GM19099 (cell line): ENCODE data around the gene LSM14A.

Experiments used
- POLR2A ChIP-seq: IDR thresholded peaks from 3 replicates; pipeline ENCODE4 v1.6.1; 2011; ENCODE audit warnings: low read depth; ENCODE audit not compliant: insufficient read length; ENCODE audit errors: extremely low read depth

LSM14A gene

GRCh38 chr19:34184880-34185491 lies 12.7 kb downstream of the LSM14A start:
- no peak for TF ChIP-seq POLR2A

GRCh38 chr19:34186205-34186604 lies 13.9 kb downstream of the LSM14A start:
- no peak for TF ChIP-seq POLR2A

DNA sequence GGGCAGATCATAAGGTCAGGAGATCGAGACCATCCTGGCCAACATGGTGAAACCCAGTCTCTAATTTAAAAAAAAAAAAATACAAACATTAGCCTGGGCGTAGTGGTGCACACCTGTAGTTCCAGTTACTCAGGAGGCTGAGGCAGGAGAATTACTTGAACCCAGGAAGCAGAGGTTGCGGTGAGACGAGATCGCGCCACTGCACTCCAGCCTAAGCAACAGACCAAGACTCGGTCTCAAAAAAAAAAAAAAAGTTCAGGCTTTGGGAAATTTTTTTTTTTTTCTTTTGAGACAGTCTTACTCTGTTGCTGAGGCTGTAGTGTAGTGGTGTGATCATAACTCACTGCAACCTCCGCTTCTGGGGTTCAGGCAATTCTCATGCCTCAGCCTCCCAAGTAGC lies 14.7 kb downstream of the LSM14A start:
- no peak for TF ChIP-seq POLR2A

- no peak for TF ChIP-seq POLR2A
Observed at GRCh38 chr19:34188408-34188807, 16.1 kb downstream of the LSM14A start.

- TF ChIP-seq POLR2A: no peak
Observed at GRCh38 chr19:34189199-34189916, 17.1 kb downstream of the LSM14A start.

DNA sequence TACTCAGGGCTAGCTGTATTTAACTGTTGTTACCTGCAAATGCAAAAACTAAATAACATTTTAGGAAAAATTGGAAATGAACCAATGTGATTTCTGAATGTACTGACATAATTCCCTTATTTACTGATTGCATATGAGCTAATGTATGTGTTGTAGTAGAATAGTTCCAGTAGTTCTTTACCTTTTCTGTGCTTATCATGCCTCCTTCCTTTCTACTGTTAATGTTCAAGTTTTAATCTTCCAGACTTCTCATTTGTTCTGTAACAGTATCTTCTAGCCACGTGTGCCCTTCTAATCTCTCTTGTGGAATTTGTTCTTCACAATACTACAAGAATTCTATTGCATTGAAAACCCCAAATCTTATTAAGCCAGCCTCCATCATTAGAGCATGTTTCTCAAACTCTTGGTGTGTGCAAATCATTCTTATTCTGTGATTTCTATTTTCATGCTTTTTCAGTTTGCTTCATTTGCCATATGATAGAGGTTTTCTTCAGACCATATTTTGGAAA lies 17.7 kb downstream of the LSM14A start:
- no peak for TF ChIP-seq POLR2A

DNA sequence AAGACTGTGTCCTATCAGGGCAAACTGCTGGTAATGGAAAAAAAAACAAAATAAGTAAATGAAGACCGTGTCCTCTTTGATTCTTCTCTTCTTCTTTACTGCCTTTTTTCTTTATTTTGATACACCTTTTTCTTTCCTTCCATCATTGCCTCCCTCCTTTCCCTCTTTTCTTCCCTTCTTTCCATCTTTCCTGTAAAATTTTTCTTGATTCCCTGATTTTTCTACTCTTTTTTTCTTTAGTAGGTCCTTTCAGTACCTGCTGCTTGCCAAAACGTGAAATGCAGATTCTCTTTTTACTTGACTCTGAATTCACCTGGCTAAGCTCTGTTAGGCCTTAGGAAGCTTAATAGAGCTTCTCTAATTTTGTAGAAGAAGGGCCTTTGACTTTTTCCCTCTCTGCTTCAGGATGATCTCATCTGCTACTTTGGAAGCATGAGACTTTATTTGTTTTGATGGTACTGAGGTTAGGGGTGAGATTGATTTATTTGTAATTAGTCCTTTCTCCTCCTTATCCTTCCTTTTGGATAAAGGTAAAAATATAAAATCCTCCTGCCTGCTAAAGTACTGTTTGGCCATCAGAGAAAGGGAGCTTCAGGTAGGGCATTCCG lies 19.2 kb downstream of the LSM14A start:
- TF ChIP-seq POLR2A: no peak

DNA sequence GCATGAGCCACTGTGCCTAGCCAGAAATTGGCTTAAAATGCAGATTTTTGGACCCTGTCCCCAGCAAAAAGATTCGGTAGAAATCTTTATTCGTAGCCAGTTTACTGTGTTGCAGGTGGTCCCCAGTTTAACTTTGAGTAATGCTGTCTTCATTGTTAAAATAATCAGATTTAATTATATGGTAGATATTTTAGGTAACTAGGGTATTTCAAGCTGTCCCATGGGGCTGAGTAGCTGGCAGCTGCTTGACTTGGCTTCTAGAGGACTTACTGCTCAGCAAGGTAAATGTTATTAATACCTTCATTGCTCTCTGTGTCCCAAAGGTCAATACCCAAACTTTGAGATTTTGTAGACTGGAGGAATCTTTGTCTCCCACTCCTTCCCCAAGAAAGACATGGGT lies 21.1 kb downstream of the LSM14A start:
- no peak for TF ChIP-seq POLR2A

DNA sequence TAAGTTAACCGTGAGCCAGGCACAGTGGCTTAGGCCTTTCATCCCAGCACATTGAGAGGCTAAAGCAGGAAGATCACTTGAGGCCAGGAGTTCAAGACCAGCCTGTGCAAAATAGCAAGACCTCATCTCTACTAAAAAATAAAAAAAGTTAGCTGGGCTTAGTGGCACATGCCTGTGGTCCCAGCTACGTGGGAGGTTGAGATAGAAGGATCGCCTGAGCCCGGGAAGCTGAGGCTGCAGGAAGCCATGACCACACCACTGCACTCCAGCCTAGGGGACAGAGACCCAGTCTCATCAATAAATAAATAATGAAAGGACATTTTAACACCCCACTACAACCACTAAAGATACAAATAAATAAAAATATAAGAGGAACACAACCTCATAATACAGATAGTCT lies 21.6 kb downstream of the LSM14A start:
- no peak for TF ChIP-seq POLR2A

DNA sequence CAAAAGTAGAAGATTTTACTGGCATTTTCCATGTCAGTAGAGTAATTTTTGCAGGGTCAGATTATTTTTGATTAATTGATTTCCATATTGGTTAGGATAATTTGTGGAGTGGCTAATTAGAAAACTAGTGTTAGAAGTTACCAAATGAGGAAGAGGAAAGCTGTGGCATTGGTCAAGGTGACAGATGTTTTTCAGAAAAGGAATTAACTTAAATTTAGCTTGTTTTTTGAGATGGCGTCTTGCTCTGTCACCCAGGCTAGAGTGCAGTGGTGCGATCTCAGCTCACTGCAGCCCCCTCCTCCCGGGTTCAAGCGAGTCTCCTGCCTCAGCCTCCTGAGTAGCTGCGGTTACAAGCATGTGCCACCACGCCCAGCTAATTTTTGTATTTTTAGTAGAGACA lies 28.8 kb downstream of the LSM14A start:
- no peak for TF ChIP-seq POLR2A

- TF ChIP-seq POLR2A: no peak
Observed at GRCh38 chr19:34208291-34208884, 36.1 kb downstream of the LSM14A start.

DNA sequence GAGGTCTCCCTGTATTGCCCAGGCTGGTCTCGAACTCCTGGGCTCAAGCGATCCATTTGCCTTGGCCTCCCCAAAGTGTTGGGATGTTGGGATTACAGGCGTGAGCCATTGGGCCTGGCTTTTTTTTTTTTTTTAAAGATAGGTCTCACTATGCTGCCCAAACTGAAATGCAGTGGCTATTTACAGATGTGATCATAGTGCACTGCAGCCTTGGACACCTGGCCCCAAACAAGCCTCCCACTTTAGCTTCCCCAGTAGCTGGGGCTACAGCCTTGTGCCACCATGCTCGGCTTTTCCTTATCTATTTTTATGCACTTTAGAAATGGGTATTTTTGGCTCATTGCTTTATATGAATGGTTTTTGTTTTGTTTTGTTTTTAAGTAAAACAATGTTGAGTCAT lies 37.4 kb downstream of the LSM14A start:
- no peak for TF ChIP-seq POLR2A

DNA sequence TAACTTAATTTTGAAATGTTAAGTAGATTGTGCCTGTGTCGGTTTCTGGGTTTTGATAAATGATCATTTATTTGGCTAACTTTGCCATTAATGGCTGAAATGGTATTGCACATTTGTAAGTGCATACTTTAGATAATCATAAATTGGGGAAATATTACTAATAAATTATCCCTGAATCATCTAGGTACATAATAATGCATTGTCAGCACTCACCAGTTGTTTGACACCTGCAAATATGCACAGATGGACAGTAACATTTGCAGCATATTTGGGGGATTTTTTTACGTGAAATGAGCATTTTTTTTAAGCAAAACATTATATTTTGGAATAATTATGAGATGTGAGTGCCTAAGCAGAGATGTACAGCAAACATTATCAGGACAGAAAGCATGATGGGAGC lies 41.0 kb downstream of the LSM14A start:
- no peak for TF ChIP-seq POLR2A

DNA sequence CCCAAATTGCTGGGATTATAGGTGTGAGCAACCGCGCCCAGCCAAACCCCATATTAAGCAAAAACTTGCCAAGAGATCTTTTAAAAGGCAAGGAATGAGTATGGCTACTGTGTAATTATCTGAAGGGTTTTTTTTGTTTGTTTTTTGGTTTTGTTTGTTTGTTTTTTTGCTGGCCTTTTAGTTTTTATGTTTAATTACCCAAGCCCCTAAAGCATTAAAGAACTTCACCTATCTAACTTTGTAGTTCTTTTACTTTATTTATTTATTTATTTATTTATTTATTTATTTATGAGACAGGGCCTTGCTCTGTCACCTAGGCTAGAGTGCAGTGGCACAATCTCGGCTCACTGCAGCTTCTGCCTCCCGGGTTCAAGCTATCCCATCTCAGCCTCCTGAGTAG lies 41.7 kb downstream of the LSM14A start:
- no peak for TF ChIP-seq POLR2A

DNA sequence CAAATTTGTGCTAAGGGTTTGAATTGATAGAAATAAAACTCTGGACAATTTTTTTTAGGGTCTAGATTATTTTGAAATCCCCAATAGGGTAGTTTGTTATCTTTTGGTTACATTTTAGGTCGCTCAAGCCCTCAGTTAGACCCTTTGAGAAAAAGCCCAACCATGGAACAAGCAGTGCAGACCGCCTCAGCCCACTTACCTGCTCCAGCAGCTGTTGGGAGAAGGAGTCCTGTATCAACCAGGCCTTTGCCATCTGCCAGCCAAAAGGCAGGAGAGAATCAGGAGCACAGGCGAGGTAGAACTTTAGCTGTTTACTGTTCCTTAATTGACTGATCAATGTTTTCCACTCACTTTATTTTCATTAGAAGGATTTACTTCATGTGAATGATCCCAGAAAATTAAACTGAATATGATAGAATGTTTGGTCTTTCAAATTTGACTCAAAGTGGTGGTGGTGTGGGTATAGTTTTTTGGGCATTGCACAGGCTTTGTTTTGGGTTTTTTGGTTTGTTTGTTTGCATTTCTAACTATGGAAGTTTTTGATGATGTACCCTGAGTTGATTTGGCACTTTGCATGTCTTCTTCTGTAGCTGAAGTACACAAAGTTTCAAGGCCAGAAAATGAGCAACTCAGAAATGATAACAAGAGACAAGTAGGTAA lies 42.8 kb downstream of the LSM14A start:
- TF ChIP-seq POLR2A: no peak
